ENCODE measurements around the gene ARFIP1. TPM values are rescaled to one million over a fixed set of nuclear protein-coding genes. Genes with fewer than 3 reads are reported as not detected.
"Not testable (repeated sequence)": the region's sequence is repeated elsewhere in the genome, so short reads cannot be mapped to it uniquely, and the experiment has no call there.

ARFIP1 gene
- total RNA-seq, 1 experiment from 2014 or later = 27.5 TPM

- no peak for DNase-seq (ENCODE audit: low read depth)
These were observed 63.8 kb downstream of the ARFIP1 start for GRCh38 chr4:152843481-152844090.

- DNase-seq (ENCODE audit: low read depth) = no peak
These were observed 67.6 kb downstream of the ARFIP1 start for GRCh38 chr4:152847376-152847775.

DNA sequence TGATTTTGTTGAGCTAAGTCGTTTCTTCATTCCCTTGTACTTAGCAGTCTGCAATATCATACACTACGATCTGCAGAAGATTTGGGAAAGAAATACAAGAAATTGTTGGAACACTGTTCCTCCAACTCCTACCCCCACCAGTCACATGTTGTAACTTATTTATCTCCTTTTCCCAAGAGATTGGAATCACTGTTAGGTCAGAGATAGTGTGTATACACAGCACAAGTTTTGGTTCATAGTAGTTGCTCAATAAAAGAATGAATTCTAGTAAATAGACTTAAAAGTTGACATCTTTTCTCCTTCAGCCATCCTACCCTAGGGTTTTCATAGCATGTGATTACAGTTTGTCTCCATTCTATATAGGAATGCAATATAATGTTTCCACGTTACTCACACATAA is 68.8 kb downstream of the ARFIP1 start:
- DNase-seq (ENCODE audit: low read depth) = no peak

- DNase-seq (ENCODE audit: low read depth) = no peak
These were observed 69.6 kb downstream of the ARFIP1 start for GRCh38 chr4:152849350-152849749.

DNA sequence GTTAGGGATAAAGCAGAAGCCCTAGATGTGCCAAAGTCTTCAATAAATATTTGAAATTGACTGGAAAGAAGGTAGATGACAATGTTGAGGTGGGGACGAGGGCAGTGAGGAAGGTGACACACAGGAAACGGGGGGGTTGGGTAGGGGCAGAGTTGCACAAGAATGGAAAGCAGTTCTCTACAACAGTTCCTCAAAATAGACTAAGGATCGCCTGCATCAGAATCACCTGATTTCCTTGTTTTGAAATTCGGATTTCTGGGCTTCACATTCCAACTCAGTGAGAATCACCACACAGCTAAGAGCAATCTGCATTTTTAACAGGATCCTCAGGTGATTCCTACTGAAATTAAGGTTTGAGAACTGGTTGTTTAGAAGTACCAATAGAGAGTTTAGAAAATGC is 70.6 kb downstream of the ARFIP1 start:
- peak; percentile 7 for DNase-seq (ENCODE audit: low read depth)

GRCh38 chr4:152851226-152851625 is 71.5 kb downstream of the ARFIP1 start:
- DNase-seq (ENCODE audit: low read depth) = no peak

DNA sequence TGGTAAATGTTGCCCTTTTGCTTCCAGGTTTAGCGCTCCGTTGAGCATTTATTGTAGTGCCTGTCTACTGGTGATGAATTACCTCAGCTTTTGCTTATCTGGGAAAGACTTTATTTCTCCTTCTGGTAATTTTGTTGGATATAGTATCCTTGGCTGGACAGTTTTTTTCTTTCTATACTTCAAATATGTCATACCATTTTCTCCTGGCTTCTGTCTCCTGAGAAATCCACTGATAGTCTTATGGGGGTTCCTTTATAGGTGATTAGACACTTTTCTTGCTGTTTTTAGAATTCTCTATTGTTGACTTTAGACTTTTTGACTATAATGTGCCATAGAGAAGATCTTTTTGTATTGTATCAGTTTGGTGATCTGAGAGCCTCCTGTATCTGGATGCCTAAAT is 73.5 kb downstream of the ARFIP1 start:
- no peak for DNase-seq (ENCODE audit: low read depth)

- DNase-seq (ENCODE audit: low read depth) = not testable (repeated sequence)
These were observed 74.3 kb downstream of the ARFIP1 start for GRCh38 chr4:152854016-152854415.

GRCh38 chr4:152856960-152857359 is 77.2 kb downstream of the ARFIP1 start:
- no peak for DNase-seq (ENCODE audit: low read depth)

GRCh38 chr4:152858934-152859333 is 79.2 kb downstream of the ARFIP1 start:
- no peak for DNase-seq (ENCODE audit: low read depth)

DNA sequence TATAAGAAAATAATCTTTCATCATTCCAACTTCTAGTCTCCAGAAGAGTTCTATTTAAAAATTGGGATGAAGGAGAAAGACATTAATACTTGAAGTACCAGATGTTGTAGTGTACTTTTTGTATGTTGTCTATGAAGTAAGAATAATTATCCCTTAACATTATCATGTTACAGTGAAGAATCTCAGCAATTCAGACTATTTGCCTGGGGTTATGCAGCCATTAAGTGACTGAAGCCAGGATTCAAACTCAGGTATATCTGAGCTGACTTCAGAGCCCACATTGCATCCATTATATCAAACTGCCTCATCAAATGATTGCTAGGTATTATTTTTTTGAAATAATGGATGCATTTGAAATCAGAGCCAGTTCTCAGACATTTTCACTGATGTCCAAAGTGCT is 80.3 kb downstream of the ARFIP1 start:
- DNase-seq (ENCODE audit: low read depth) = no peak

DNA sequence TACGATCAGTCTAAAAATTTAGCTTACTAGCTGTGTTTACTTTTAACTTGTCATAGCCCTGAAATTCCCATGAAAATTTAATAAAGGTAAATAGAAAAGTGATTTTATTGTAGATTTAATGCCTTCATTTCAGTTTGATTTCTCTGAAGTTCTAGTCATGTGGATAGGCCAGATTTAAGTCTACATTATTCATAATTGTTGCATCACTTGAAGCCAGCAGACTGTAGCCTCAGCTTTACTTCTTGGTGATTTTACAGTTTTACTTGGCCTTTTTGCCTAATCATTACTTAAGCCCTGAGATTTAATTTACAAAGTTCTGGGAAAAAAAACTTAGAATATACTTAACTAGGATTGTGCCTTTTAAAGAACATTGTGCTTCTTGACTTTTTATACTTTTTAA is 82.9 kb downstream of the ARFIP1 start:
- DNase-seq (ENCODE audit: low read depth) = no peak

- no peak for DNase-seq (ENCODE audit: low read depth)
These were observed 84.6 kb downstream of the ARFIP1 start for GRCh38 chr4:152864361-152864760.

- DNase-seq (ENCODE audit: low read depth) = not testable (repeated sequence)
These were observed 86.8 kb downstream of the ARFIP1 start for GRCh38 chr4:152866432-152866993.

GRCh38 chr4:152870606-152871005 is 90.9 kb downstream of the ARFIP1 start:
- DNase-seq (ENCODE audit: low read depth) = no peak

GRCh38 chr4:152875261-152875660 is 95.5 kb downstream of the ARFIP1 start:
- no peak for DNase-seq (ENCODE audit: low read depth)

DNA sequence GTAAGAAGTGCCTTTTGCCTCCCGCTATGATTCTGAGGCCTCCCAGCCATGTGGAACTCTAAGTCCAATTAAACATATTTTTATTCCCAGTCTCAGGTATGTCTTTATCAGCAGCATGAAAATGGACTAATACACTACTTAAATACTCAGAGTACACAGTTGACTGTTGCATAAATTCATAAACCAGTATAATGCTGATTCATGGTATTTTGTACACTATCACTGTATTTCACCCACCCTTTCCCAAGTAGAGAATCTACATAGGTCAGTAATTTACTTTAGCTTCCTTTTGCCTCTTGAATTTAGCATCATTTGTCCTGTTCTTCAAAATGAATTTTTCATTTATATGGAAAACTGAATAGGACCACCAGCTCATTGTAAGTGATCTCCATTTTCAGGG is 98.1 kb downstream of the ARFIP1 start:
- no peak for DNase-seq (ENCODE audit: low read depth)

GRCh38 chr4:152880263-152880662 is 100.5 kb downstream of the ARFIP1 start:
- DNase-seq (ENCODE audit: low read depth) = no peak

GRCh38 chr4:152881974-152882373 is 102.2 kb downstream of the ARFIP1 start:
- DNase-seq (ENCODE audit: low read depth) = no peak

DNA sequence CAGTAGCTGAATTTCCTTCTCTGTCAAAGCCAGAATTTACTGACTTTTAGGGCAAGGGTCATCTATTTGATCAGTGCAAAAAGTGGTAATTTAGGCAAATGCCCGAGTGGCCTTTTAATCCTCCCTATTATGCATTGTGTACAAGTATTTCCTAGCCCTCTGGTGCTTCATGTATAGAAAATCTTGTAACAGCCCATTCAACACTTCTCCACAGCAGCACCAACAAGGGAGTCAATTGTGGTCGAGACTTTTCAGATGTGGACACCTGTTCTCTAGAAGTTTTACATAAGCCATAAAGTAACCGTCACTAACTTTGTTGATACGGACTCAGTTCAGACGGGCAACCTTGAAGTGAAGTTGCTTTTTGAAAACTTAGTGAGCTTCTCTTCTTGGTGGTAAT is 105.4 kb downstream of the ARFIP1 start:
- no peak for DNase-seq (ENCODE audit: low read depth)

DNA sequence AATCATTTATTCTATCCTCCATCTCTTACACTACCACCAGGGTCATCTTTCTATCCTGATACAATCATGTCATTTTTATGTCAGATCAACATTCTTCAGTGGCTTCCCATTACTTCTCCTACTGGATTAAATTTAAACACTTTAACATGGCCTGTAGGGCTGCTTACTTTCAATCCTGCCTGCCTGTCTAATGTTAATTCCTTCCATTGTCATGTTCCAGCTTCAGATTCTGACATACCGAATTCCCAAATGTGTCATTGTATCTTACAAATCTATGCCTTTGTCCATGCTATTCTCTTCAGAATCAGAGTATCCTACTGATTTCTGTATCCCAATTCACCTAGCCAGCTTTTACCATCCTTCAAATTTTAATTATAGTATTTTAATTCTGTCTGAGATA is 106.4 kb downstream of the ARFIP1 start:
- DNase-seq (ENCODE audit: low read depth) = no peak

GRCh38 chr4:152887981-152888380 is 108.2 kb downstream of the ARFIP1 start:
- no peak for DNase-seq (ENCODE audit: low read depth)

GRCh38 chr4:152892974-152893373 is 113.2 kb downstream of the ARFIP1 start:
- no peak for DNase-seq (ENCODE audit: low read depth)

DNA sequence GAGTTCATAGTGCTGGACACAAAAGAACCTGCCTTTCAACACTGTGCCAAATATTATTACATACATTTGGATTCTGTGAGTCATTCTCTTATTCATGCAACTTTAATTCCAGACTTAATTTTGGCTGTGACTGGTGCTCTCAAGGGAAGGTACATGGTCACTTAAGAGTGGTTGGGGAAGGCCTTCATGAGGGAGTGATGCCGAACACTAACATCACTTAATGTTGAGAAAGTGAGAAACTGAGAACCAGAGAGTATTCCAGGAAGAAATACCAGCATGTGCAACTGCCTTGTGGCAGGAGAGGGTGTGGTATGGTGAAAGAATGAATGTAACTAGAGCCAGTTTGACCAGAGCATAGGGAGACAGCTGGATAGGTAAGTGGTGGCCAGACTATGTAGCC is 114.9 kb downstream of the ARFIP1 start:
- peak; percentile 2 for DNase-seq (ENCODE audit: low read depth)

Measured in Daoy (cell line).